Measurements from ENCODE around the gene THPO.

The THPO gene

GRCh38 chr3:184386047-184386806 lies 8.2 kb upstream of the THPO start:
- FAIRE-seq (no peak), DNase-seq (ENCODE audit: insufficient read length, low spot score) (no peak)

- DNase-seq (ENCODE audit: insufficient read length, low spot score): no peak
- no peak for FAIRE-seq
These were observed 6.9 kb upstream of the THPO start for GRCh38 chr3:184384856-184385422.

- DNase-seq (ENCODE audit: insufficient read length, low spot score) (no peak), FAIRE-seq (no peak)
These were observed 6.3 kb upstream of the THPO start for GRCh38 chr3:184384342-184384741.

- no peak for FAIRE-seq
- DNase-seq (ENCODE audit: insufficient read length, low spot score): no peak
These were observed 5.2 kb upstream of the THPO start for GRCh38 chr3:184383033-184383740.

- no peak for DNase-seq (ENCODE audit: insufficient read length, low spot score)
- no peak for FAIRE-seq
These were observed 4.5 kb upstream of the THPO start for GRCh38 chr3:184382326-184383032.

- FAIRE-seq (no peak), DNase-seq (ENCODE audit: insufficient read length, low spot score) (no peak)
These were observed 3.5 kb upstream of the THPO start for GRCh38 chr3:184381261-184382224.

GRCh38 chr3:184380627-184381260 lies 2.7 kb upstream of the THPO start:
- FAIRE-seq (no peak), DNase-seq (ENCODE audit: insufficient read length, low spot score) (no peak)

GRCh38 chr3:184380185-184380626 lies 2.2 kb upstream of the THPO start:
- DNase-seq (ENCODE audit: insufficient read length, low spot score): no peak
- FAIRE-seq: no peak

- no peak for FAIRE-seq
- no peak for DNase-seq (ENCODE audit: insufficient read length, low spot score)
These were observed 1.6 kb upstream of the THPO start, which contains the start of gene CHRD for GRCh38 chr3:184379358-184380184. Gene CHRD, plus strand, starts transcription at chr3:184380054. Its CDS starts 265 bp downstream, at chr3:184380319.

GRCh38 chr3:184378651-184379357 lies 797 bp upstream of the THPO start:
- FAIRE-seq (no peak), DNase-seq (ENCODE audit: insufficient read length, low spot score) (no peak)

GRCh38 chr3:184377374-184377773 lies 633 bp downstream of the THPO start:
- DNase-seq (ENCODE audit: insufficient read length, low spot score) (no peak), FAIRE-seq (no peak)

- FAIRE-seq (no peak), DNase-seq (ENCODE audit: insufficient read length, low spot score) (no peak)
These were observed 2.1 kb downstream of the THPO start for GRCh38 chr3:184375747-184376461.

GRCh38 chr3:184373422-184373821 lies 4.6 kb downstream of the THPO start:
- no peak for FAIRE-seq
- no peak for DNase-seq (ENCODE audit: insufficient read length, low spot score)

GRCh38 chr3:184372911-184373310 lies 5.1 kb downstream of the THPO start:
- DNase-seq (ENCODE audit: insufficient read length, low spot score) (no peak), FAIRE-seq (no peak)

- DNase-seq (ENCODE audit: insufficient read length, low spot score): no peak
- FAIRE-seq: no peak
These were observed 5.6 kb downstream of the THPO start for GRCh38 chr3:184372296-184372821.

GRCh38 chr3:184371570-184372018 lies 6.4 kb downstream of the THPO start:
- FAIRE-seq (peak; percentile 26), DNase-seq (ENCODE audit: insufficient read length, low spot score) (peak; percentile 82)

GRCh38 chr3:184368586-184369183 lies 9.3 kb downstream of the THPO start:
- no peak for DNase-seq (ENCODE audit: insufficient read length, low spot score)

More at GRCh38 chr3:184368586-184369183, 9.3 kb downstream of the THPO start:
- FAIRE-seq: no peak

Measured in GM19239 (cell line).